Measurements from ENCODE around the gene ACR. TPM values are rescaled to one million over a fixed set of nuclear protein-coding genes. Genes with fewer than 3 reads are reported as not detected.
"Not testable (repeated sequence)": the region's sequence is repeated elsewhere in the genome, so short reads cannot be mapped to it uniquely, and the experiment has no call there.

The ACR gene
- total RNA-seq, 1 donor from 2014 or later, result 4.5 TPM

DNA sequence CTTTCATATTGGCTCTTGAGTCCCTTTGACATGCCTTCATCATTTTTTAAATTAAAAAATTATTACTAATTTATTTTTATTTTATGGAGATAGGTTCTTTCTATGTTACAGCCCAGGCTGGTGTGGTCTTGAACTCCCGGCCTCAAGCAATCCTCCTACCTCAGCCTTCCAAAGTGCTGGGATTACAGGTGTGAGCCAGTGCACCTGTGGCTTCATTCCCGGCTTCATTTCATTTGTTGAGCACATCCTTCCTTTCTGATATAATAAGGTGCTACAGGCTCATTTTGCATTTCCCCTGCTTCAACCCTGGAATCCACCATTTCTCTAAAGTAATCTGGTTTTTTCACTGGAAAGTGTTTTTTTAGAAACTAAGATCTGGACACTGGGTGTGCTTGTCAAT lies 23.8 kb downstream of the ACR start:
- not testable (repeated sequence) for DNase-seq (ENCODE audit: low spot score)

GRCh38 chr22:50764288-50764687 lies 26.3 kb downstream of the ACR start:
- DNase-seq (ENCODE audit: low spot score), result not testable (repeated sequence)

- DNase-seq (ENCODE audit: low spot score), result peak; percentile 78
Observed at GRCh38 chr22:50775132-50775531, 37.1 kb downstream of the ACR start.

DNA sequence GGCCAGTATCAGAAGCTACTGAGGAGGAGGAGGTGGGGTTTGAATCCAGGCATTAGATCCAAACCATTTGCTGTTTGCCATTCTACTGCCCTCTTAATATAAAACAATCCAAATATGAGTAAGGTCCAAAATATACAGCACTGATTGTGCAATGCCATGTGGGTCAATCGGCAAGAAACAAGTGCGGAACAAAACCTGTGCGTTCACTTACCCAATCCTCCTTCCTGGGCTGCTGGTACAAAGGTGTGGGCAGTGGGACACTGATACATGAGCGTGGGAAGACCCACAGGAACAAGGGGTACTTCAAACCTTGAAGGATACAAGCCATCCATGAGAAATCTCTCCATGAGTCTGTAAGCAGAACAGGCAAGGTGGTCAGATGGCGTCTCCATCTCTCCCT lies 39.6 kb downstream of the ACR start:
- DNase-seq (ENCODE audit: low spot score), result peak; percentile 47

DNA sequence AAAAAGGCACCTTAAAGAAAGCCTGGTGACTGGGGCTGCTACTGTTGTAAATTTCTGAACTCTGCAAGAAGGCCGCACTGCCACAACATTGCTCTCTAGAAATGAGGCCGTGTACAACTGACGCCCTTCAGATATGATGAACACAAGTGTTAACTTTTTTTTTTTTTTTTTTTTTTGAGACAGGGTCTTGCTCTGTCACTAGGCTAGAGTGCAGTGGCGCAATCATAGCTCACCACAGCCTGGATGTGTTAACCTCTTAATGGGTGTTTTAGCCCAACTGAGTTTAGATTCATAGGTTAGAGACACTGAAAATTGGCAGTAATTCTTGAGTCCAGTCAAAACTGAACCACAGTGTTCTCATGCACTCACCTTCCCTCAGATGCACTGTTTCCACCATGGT lies 42.2 kb downstream of the ACR start:
- DNase-seq (ENCODE audit: low spot score), result not testable (repeated sequence)

- not testable (repeated sequence) for DNase-seq (ENCODE audit: low spot score)
Observed at GRCh38 chr22:50782253-50782652, 44.2 kb downstream of the ACR start.

DNA sequence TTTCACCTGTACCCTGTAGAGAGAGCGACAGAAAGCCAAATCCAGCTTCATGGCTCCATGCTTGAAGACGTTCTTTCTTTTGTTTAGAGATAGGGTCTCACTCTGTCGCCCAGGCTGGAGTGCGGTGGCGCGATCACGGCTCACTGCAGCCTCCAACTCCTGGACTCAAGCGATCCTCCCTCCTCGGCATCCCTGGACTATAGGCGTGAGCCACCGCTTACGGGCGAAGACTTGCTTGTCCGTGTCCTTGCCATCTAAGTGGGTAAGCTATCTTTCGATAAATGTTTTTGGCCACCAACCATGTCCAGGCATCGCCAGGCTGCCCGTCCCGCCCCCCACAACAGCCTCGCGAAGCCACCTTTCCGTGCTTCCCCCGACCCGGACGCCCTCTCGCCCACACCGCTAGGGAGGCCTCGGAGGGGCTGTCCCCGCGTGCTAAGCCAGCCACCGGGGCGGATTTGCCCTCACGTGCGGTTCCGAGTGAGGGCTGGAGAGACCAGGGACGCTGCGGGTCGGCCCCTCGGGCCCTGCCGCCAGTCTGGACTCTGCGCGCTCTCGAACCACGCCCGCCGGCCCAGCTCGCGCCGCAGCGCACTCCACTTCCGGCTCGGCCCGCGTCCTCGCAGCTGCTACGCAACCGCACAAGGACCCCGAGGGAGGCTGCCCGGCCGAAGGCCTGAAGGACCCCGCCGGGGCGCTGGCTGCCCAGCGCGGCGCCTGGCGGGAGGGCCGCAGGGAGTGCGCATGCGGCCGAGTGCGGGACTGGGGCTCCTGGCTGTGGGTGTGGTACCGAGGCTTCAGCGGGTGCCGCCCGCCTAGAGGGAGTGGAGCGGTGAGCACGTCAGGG lies 45.3 kb downstream of the ACR start, which contains the start of gene RABL2B:
RABL2B (minus strand) TSS at position 604 of the 847 bp plus-strand sequence. CDS start 1,342 bp downstream, outside the sequence.
- peak; percentile 94 for DNase-seq (ENCODE audit: low spot score)

DNA sequence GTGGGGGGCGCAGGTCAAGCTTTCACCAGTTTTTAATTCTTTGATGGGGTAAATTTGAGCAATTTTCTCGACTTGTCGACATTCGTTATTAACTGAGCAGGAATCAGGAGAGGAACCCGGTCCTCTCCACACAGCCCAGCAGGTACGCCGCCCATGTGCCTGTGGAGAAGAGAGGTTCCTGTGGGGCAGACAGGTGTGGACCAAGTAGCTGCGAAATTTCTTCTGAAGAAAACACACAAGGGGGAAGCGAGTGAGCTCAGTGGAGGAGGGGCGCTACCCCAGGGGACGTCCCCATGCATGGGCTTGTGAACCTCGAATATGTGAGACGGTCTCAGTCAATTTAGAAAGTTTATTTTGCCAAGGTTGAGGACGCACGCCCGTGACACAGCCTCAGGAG lies 45.9 kb downstream of the ACR start:
- DNase-seq (ENCODE audit: low spot score), result not testable (repeated sequence)

DNA sequence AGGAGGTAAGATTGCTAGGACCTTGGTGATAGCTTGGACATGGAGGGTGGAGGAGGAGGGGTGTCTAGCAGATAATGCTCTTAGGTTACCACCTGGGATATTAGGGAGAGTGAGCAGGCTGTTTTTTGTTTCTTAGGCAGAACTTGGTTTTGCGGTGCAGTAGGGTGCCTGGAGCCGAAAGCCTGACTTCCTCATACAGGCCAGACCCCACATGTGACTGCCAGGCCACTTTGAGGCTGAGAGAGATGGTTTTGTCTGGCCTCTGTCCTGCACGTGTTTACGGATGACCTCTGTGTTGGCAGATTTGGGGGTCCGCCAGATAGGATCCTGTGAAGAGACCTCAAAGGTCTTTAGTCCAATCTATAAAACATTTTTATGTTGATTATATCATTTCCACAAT lies 47.3 kb downstream of the ACR start:
- peak; percentile 41 for DNase-seq (ENCODE audit: low spot score)

DNA sequence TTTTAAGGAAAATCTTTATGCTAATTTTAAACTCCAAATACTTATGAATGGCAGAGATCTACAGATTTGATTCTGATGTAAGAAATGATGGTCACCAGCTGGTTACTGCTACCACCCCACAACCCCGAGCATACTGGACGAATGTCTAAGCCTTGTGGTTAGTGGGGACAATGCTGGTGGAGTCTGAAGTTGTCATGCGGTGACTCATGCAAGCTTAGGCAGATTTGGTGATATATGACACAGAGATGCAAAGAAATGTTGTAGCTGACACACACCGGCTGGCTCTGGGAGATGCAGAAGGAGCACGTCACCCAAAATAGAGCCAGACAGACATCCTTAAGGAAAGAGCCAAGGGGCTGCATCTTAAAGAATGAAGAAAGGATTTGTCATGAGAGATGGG lies 48.9 kb downstream of the ACR start:
- DNase-seq (ENCODE audit: low spot score), result not testable (repeated sequence)

Other genes with a start within 250 kb of the ACR start
- gene LMF2, start 230.5 kb upstream of the ACR start, total RNA-seq, result 57.1 TPM
- gene NCAPH2, start 230.0 kb upstream of the ACR start, total RNA-seq, result 25.0 TPM
- gene SCO2, start 212.6 kb upstream of the ACR start, total RNA-seq, result 9.6 TPM
- 165 TPM for gene TYMP, start 208.2 kb upstream of the ACR start, total RNA-seq
- 0.10 TPM for gene KLHDC7B, start 192.3 kb upstream of the ACR start, total RNA-seq
- gene SYCE3, start 175.3 kb upstream of the ACR start, total RNA-seq, result not detected
- 10.4 TPM for gene CPT1B, start 159.8 kb upstream of the ACR start, total RNA-seq
- gene CHKB, start 155.4 kb upstream of the ACR start, total RNA-seq, result 47.6 TPM
- gene MAPK8IP2, start 137.4 kb upstream of the ACR start, total RNA-seq, result 0.58 TPM
- gene ARSA, start 110.1 kb upstream of the ACR start, total RNA-seq, result 50.4 TPM
- gene SHANK3, start 65.4 kb upstream of the ACR start, total RNA-seq, result 95.7 TPM
- 21.9 TPM for gene RABL2B, start 45.4 kb downstream of the ACR start, total RNA-seq